ENCODE data around the gene SCN1B. TPM values are rescaled to one million over a fixed set of nuclear protein-coding genes. Genes with fewer than 3 reads are reported as not detected.

SCN1B gene
- total RNA-seq, 1 donor from 2014 or later = 0.50 TPM

GRCh38 chr19:35052599-35053190 lies 22.4 kb downstream of the SCN1B start:
- intact Hi-C loops (cut with micrococcal nuclease) = no loop called here

GRCh38 chr19:35053667-35054293 lies 23.5 kb downstream of the SCN1B start:
- intact Hi-C loops (cut with micrococcal nuclease) = no loop called here

GRCh38 chr19:35054626-35055025 lies 24.4 kb downstream of the SCN1B start:
- intact Hi-C loops (cut with micrococcal nuclease) = no loop called here

GRCh38 chr19:35055715-35056179 lies 25.5 kb downstream of the SCN1B start:
- intact Hi-C loops (cut with micrococcal nuclease) = no loop called here

- intact Hi-C loops (cut with micrococcal nuclease) = no loop called here
Measured at GRCh38 chr19:35056513-35057063, 26.3 kb downstream of the SCN1B start.

- intact Hi-C loops (cut with micrococcal nuclease) = no loop called here
Measured at GRCh38 chr19:35058370-35058769, 28.1 kb downstream of the SCN1B start.

- intact Hi-C loops (cut with micrococcal nuclease) = no loop called here
Measured at GRCh38 chr19:35059006-35059798, 28.9 kb downstream of the SCN1B start.

- intact Hi-C loops (cut with micrococcal nuclease) = loop anchor here (10.0 kb wide), 1 partner anchor 155 kb away; no protein-coding TSS in a partner anchor
Measured at GRCh38 chr19:35059799-35060091, 29.5 kb downstream of the SCN1B start.

- intact Hi-C loops (cut with micrococcal nuclease) = loop anchor here (10.0 kb wide), 1 partner anchor 154 kb away; no protein-coding TSS in a partner anchor
Measured at GRCh38 chr19:35060160-35060855, 30.0 kb downstream of the SCN1B start.

- intact Hi-C loops (cut with micrococcal nuclease) = loop anchor here (10.0 kb wide), 1 partner anchor 153 kb away; no protein-coding TSS in a partner anchor
Measured at GRCh38 chr19:35061583-35062373, 31.5 kb downstream of the SCN1B start.

- intact Hi-C loops (cut with micrococcal nuclease) = loop anchor here (10.0 kb wide), 1 partner anchor 152 kb away; no protein-coding TSS in a partner anchor
Measured at GRCh38 chr19:35062942-35063341, 32.7 kb downstream of the SCN1B start.

- intact Hi-C loops (cut with micrococcal nuclease) = loop anchor here (10.0 kb wide), 1 partner anchor 151 kb away; no protein-coding TSS in a partner anchor
Measured at GRCh38 chr19:35063940-35064818, 33.9 kb downstream of the SCN1B start.

- intact Hi-C loops (cut with micrococcal nuclease) = loop anchor here (10.0 kb wide), 1 partner anchor 149 kb away; no protein-coding TSS in a partner anchor
Measured at GRCh38 chr19:35065574-35065973, 35.3 kb downstream of the SCN1B start.

- intact Hi-C loops (cut with micrococcal nuclease) = loop anchor here (10.0 kb wide), 1 partner anchor 149 kb away; no protein-coding TSS in a partner anchor
Measured at GRCh38 chr19:35066121-35066520, 35.9 kb downstream of the SCN1B start.

GRCh38 chr19:35066691-35067563 lies 36.7 kb downstream of the SCN1B start:
- intact Hi-C loops (cut with micrococcal nuclease) = loop anchor here (1.0 to 10.0 kb wide), 3 partner anchors 68 to 148 kb away; partner anchors contain the start of gene LGI4

GRCh38 chr19:35068941-35069634 lies 38.8 kb downstream of the SCN1B start:
- intact Hi-C loops (cut with micrococcal nuclease) = loop anchor here (10.0 kb wide), 1 partner anchor 146 kb away; no protein-coding TSS in a partner anchor

- intact Hi-C loops (cut with micrococcal nuclease) = loop anchor here (10.0 kb wide), 1 partner anchor 145 kb away; no protein-coding TSS in a partner anchor
Measured at GRCh38 chr19:35069696-35070095, 39.4 kb downstream of the SCN1B start.
